ENCODE measurements around the gene PIGC.
A peak's percentile ranks its signal among the peaks of the same experiment; 100 is the strongest.
"Not testable (repeated sequence)": the region's sequence is repeated elsewhere in the genome, so short reads cannot be mapped to it uniquely, and the experiment has no call there.

Gene PIGC

DNA sequence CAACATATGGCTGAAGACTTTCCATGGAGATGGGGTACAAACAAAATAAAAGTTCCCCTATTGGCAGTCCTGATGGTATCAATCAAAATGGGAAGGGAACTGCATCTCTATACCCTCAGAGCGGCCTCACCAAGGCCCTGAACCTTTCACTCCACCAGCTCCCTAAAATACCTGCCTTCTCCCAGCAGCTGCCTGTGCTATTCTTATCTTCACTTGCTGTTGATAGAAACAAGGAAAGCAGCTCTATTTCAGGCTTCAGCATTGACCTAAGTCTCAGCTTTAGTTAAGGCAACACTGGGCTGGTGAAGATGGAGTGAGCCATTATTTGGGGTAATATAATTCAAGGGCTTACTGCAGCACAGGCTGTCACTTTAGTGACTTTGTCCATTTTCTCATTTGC, 21.7 kb upstream of the PIGC start:
- no peak for DNase-seq

DNA sequence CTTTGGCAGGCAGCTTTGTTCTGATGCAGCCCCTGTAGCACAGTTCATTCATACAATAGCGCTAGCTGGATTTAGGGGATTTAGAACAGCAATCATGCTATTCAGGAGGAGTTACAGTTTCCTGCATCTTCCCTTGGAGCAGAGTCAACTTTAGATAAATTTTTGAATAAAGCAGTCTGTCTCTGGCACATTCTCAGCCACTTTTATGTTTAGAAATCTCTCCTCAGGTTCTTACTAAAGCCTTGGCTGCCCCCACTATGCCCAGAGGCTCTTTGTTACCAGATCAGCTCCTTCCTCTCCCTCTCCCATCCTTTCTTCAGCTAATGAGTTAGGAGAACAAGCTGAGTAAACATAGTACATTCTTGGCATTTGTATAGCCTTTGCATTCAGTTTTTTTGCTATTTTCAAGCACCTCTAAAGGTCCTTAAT, 17.0 kb upstream of the PIGC start:
- no peak for DNase-seq

DNA sequence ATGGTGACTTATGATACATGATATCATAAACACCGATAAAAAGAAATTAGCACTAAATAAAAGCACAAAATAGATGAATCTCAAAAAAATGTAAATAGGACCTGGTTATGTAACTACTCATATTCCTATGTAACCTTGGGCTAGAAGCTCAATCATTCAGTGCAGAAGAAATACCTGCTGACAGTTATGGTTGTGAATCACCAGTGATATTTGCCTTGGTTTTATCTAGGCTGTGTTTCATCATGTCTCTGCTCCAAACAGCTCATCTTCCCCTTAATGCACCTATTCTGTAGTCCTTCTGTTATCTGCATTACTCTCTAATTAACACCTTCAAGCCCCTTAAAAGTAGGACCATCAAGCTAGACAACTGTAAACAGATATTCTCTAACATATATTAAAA, 16.3 kb upstream of the PIGC start:
- DNase-seq: no peak

DNA sequence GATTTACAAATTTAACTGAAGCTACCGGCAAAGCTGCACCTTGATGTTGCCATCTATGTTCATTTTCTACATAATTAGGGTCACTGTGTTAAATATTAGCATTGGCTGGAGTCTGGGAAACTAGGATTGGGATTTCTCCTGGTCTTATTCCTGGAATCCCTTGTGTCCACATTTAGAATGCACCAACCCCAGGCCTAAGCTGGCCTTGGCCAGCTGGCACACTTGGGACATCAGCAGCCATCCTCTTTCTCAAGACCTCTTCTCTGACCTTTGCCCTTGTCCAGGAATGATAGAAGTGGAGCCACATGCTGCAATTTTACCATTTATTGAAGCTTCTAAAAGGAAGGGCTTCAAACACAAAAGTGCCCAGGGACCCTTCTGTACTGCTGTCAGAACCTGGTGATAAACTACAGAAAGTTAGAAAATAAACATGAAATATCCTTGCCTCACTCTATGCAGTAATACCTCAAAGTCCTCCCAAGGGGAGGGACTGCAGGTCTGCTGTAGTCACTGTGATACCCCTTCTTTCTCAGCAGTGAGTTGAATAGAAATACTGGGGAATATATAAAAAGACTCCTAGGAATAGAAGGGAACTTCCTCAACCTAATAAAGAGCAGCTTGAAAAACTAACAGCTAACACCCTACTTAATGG, 13.7 kb upstream of the PIGC start:
- DNase-seq: no peak

DNA sequence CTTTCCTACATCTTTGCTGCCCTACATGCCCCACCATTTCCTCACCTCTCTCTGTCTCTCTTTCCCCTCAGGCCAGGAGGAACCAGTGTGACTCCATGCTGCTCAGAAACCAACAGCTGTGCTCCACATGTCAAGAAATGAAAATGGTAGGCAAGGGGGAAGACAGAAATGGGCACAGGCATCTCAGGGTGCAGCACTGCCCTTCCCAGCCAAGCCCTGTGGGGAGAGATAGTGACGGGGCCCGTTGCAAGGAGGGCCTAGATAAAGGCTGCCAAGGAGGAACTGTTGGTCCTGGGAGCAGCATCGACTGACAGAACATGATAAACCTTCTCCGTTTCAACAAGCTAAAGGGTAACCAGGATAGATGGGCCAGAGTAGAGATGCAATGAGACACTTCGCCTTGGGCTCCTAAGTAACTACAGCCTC, 12.5 kb upstream of the PIGC start:
- DNase-seq: no peak

DNA sequence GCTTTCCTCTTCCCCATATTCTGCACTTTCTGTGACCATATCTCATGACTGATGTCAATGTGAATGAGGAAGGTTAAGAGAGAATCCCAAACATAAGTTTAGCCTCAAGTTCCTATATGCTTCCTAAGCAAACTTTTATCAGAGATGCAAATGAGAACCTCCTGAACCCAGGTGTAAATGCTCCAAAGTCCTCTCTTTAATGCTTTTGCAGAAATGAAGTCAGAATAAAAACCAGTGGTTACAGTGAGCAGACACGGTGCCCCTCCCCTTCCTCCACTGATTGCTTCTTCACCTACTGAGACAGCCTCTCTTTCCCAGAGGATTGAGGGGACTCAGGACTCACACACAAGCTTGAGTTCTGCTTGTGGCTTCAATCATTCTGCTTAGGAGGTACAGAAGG, 11.6 kb upstream of the PIGC start:
- DNase-seq: no peak

DNA sequence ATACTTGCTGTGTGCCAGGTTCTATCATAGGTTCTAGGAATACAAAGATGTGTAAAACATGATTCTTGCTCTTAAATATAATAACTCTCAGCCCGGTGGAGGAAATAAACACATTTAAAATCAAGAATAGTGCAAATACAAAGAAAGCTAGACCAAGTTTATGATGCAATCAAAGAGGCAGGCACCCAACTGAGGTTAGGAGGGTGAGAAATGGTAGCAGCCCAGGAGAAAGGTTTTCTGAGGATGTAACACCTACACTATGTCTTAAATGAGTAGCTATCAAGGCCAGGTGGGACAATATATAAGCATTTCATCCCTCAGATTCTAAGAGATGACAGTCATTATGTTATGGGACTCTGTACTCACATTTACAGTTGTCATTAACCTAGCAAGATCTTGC, 9.7 kb upstream of the PIGC start:
- no peak for DNase-seq

DNA sequence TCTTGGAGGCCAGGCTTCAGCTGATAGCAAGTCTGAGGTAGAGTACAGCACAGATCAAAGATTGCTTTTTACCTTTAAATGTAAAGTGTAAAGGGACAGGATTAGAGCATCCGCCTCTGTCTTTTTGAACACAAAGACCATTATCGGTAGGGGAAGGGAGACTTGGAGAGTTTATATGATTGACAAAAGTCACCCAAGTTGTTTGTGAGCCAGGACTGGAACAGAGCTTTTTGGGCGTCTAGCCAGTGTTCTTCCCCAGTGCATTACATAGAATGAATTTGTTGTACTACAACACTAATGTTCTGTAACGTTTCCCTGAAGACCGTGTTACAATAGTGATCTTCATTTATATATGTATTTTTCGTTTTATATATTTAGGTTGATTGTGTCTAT, 9.3 kb upstream of the PIGC start:
- no peak for DNase-seq

DNA sequence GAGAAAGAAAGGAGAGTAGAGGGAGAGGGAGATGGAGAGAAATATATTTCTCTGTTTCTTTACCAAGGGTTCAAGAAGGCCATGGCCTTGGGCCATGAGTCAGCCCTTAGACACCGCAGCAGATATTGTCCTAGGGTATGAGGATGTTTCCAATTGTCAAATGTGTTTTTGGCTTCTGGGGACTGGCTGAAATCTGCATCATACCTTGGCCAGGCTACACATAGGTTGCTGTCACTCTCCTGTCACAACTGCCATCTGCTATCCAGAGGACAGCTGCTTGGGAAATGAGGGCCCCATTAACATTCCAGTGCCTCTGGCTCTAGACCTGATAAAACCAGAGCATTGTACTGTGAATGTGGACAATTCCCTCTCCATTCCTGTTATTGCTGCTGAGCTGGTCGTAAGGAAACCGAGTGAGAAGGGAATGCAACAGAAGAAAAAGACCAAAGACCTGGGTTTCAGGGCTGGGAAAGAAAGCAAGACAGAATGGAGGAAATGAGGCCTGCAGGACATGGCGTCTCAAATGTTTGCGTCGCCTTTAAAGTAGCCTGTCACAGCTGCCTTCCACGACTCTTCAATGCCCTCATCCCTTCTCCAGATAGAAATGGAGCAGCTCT, 8.8 kb upstream of the PIGC start:
- DNase-seq: no peak

DNA sequence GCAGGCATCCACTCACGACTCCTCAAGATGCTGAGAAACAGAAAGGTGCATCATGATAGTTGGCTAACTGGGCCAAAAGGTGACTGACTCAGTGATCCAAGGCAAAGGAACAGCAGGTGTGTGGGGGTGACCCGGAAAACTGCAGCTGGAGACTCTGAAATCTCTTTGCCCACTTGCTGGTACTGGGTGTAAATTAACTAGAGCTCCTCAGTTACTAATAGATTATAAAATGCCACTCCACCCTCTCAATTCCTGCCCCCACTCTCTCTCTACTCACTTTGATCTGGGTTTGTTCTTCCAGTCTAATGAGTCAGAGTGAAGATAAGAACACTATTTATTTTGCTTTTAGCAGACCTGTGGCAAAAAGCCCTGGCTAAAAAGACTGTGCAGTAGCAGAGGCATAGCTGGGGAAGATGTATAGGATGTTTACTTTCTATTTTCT, 7.2 kb upstream of the PIGC start:
- DNase-seq: no peak

DNA sequence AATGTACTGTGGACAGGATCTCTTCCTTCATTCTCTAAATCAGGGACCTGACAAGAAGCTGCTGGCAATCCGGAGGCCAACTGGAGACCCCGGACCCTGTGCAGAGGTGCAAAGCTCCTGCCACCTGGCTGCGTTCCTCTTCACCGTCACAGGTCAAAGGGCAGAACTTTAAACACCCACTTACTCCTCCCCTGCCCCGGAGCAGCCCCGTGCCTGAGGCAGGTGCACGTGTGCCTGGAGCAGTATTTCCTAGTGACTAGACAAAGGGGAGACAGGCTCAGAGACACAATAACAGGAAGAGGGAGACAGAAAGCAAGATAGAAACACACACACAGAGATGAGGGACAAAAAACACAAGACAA, 6.6 kb upstream of the PIGC start:
- DNase-seq: no peak

DNA sequence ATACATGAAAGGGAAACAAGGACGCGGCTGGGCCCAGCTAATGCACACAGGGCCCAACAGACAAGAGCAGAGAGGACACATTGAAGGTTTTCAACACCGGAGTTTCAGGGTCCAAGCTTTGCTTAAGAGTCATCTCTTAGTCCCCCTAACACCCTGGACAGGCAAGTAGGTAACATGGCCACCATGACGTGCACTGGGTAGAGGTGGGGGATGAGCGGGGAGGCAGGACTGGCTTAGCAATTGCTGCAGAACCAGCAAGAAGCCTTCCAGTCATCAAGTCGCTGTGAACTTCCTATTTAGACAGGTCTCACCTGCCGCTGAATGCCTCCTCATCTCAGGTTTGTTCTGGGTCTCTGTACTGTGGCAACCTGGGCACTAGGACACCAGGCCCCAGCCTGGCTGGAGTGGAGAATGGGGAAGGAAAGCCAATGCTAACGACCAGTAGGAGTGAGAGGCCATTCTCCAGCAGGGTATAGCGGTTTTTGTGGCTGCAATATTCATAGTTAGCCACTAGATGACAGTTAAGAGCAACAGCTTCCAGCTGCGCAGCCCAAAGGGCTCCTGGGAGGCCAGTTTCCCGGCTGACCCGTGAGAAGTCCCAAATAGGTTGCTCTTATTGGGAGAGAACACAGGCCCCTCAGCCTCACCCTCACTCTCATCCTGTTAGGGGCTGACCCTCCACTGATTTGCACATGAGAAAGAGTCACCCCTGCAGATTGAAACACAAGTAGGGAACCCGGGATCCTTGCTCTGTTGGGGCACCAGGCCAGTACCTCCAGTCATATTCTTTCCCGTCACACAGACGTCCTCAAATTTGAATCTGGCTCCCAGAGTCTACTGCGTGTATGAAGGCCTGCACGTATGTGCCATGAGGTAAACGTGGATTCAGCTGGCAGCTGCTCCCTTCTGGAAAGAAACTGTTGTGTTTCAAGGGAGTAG, 6.0 kb upstream of the PIGC start:
- peak in 5 of 6 experiments; percentile 1 to 30 (median 22) for DNase-seq

DNA sequence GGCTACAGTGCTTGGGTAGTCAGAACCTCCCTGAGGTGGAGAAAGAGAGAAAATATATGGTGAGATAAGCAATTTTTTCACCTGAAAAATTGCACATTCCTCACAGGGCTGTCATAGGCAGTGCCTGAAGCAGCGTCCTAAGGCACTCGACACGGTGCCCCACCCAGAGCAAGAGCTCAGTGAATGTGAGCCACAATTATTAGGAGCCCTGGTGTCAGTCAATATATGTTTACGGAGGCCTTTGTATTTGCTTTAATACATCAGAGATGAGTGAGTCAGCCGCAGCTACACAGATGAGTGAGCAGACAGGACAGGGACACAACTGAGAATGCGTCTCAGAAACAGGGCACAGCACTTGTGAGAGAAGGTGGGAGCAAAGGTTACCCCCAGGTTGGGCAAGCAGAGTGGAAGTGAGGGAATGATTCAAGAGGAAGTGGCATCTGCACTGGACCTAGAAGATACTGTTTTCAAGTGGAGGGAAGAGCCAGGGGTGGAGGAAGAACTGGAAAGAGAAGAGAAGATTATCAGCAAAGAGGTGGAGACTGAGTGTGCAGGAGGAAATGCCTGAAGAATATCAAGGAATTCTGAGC, 5.2 kb upstream of the PIGC start:
- DNase-seq: no peak

DNA sequence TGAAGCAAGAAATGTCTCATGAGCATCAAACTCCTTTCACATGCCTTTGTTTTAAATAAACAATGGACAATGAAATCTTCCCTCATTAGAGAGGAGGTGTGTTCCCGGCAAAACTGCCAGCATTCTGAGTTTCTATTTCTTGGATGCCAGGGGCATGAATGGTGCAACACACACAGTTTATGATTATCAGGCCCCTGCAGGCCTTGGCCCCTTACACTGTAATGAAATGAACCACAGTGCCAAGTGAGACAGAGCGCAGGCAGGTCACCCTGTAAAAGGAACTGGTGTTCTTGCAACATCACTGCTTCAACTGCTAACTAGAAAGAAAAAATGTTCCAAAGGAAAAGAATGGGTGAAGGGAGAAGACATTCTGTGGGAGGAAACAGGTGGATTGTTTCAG, 3.8 kb upstream of the PIGC start:
- no peak for DNase-seq

DNA sequence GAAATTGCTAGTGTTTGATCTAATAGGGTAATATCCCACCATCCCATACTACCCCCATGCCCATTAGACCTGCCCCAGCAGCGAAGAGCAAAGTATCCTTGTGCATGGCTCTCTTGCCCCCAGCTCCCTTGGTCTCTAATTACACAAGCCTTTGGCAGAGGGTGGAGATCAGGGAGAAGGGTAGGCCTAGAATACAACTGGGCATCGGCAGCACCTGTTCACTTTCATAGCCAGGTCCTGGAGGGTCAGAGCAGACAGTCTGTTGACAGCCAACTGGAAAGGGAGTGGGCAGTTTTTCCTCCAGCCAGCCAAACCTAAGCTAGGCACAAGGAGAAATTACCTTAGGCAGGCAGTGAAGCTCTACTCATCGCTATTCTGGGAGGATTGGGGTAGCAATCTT, 2.7 kb upstream of the PIGC start:
- no peak for DNase-seq

DNA sequence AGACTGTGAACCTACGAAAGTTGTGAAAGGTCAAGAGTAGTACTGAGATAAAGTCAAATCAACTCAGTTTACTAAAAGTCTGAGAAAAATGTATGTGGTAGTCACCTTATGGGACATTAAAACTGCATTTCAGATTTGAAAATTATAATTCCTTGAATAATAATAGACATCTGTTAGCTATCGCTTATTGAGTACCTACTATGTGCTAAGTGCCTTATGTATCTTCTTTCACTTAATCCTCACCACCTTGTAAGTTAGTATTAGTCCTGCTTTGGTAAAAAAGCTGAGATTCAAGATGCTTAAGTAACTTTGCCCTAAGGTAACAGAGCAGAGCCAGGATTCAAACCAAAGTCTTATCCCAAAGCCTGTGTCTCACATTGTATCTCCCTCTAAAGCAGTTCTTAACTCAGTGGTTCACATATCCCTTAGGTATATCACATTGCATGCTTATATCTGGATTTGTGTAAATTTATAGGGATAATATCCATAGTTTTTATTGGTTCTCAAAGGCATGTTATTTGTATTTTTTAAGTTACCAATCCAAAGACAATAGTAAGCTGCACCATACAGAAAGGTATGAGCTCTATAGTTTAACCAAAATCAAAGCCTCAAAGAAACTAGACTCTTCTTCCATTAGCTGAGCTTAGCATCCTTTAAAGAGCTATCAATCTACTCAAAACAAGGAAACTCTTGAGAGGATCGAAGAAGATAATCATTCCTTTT, 865 bp downstream of the PIGC start:
- peak in 1 of 6 experiments; percentile 52 for DNase-seq

DNA sequence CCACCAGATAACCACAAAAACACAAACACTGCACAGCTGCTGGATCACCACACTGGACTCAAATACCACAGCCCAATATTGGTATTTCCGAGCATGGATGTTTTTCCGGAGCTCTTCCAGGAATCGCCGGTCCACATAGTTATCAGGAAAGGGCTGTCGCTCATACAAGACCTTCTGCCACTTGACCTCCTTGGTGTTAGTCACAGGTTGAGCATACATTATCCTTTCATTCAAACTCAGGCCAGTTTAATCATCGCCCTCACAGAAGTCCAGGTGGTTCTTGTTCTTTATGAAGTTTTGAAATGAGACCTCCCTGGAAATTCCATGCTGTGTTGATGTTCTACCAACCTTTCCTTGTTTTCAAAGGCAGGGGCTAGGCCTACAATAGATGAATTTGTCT, 1.5 kb downstream of the PIGC start:
- DNase-seq: no peak

DNA sequence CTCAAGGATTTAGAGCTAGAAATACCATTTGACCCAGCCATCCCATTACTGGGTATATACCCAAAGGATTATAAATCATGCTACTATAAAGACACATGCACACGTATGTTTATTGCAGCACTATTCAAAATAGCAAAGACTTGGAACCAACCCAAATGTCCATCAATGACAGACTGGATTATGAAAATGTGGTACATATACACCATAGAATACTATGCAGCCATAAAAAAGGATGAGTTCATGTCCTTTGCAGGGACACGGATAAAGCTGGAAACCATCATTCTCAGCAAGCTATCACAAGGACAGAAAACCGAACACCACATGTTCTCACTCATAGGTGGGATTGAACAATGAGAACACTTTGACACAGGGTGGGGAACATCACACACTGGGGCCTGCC, 6.7 kb downstream of the PIGC start:
- not testable (repeated sequence) for DNase-seq

DNA sequence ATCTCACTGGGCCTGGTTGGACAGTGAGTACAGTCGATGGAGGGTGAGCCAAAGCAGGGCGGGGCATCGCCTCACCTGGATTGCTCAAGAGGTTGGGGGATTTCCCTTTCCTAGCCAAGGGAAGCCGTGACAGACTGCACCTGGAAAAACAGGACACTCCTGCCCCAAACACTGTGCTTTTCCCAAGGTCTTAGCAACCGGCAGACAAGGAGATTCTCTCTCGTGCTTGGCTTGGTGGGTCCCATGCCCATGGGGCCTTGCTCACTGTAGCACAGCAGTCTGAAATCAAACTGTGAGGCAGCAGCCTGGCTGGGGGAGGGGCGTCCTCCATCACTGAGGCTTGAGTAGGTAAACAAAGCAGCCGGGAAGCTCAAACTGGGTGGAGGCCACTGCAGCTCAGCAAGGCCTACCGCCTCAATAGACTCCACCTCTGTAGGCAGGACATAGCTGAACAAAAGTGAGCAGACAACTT, 12.1 kb downstream of the PIGC start:
- peak; percentile 8 to 63 (median 43) for DNase-seq

DNA sequence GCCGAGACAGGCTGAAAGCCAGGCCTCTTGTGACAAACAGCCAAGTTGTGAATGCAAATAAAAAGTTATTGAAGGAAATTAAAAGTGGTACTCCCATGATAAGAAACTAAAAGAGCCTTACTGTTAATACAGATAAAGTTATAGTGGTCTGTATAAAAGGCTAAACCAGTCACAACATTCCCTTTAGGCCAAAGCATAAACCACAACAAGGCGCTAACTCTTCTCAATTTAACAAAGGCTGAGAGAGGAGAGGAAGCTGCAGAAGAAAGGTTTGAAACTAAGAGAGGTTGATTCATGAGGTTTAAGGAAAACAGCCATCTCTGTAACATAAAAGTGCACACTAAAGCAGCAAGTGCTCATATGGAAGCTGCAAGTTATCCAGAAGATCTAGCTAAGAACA, 12.7 kb downstream of the PIGC start:
- DNase-seq: no peak

DNA sequence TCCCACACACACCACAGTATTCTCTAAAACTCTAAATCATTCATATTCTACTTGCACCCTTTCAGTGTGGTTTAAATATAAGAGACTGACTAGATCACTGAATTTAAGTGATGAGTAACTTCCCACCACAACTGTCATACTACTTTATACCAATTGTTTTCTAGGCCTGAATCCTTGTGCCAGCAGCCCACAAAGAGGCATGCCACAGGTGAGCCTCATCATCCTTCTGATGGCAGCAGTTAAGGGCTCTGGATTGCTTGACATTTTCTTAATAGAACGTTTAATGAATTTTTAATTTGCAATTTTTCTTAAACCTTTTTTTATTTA, 13.8 kb downstream of the PIGC start:
- no peak for DNase-seq

DNA sequence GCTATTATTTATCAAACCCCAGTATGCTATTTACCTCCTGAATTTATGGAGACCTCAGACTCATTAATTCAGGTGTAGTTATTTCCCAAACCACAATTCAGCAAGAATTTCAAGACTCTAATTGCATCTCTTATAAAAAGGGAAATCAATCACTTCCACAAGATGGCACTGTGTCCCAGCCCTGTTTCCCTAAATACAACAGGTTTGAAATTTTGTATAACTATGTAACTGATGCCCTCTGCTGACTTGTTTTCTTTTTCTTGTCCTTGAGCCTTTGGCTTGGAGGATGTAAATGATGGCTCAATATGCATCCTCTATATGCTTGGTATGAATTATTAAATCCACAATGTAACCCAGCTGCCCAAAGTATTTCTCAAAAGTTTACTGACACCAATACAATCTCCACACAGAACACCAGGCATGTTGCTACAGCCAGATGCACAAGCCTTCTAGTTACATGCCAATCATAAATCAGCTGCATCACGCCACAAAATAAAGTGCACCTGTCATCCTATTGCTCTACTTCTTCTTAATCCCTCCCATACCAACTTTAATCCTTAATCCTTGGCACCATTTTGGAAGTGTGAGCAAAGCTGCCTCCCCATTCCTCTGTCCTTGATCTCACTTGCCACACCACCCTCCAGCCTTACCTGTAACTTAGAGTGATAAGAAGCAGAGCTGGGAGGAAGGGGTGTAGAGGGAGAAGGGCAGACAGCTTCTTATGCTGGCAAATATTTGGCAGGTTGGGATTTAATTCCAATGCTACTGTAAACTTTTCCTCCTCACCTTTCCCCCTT, 14.3 kb downstream of the PIGC start:
- peak in 5 of 6 experiments; percentile 26 to 72 (median 59) for DNase-seq

All from stimulated activated naive CD4-positive, alpha-beta T cell (primary cell).